Mesodermal cell (in vitro differentiated cells): ENCODE results near the gene DIP2C.

Source experiments
- H3K27ac ChIP-seq: 2 replicates; pipeline ENCODE4 v1.7.0; 2013; ENCODE audit warnings: mild to moderate bottlenecking, low read depth, low read length, moderate library complexity; ENCODE audit not compliant: severe bottlenecking
- H3K36me3 ChIP-seq: 2 replicates; pipeline ENCODE4 v1.7.1; 2013; ENCODE audit warnings: mild to moderate bottlenecking, low read length, moderate library complexity; ENCODE audit not compliant: control insufficient read depth, insufficient read depth
- H3K4me1 ChIP-seq: one replicate; pipeline ENCODE4 v1.7.1; 2013; ENCODE audit warnings: mild to moderate bottlenecking, low read length; ENCODE audit not compliant: insufficient read depth, control insufficient read depth, poor library complexity, severe bottlenecking
- H3K4me3 ChIP-seq: 2 replicates; pipeline ENCODE4 v1.7.0; 2013; ENCODE audit warnings: low read length, control low read depth, mild to moderate bottlenecking; ENCODE audit not compliant: insufficient read depth, poor library complexity, severe bottlenecking; ENCODE audit errors: extremely low read depth
- H3K9me3 ChIP-seq: 2 replicates; pipeline ENCODE4 v1.7.1; 2013; ENCODE audit warnings: mild to moderate bottlenecking, low read length, moderate library complexity; ENCODE audit not compliant: control insufficient read depth
- WGBS, 2 experiments: methylation state at CpG; one replicate each; pipeline ENCODE4 v1.1.5; 2013; ENCODE audit warnings: missing lambda C conversion rate in 2 of 2; ENCODE audit not compliant: insufficient coverage in 2 of 2; 5-methylcytosine and 5-hydroxymethylcytosine counted together

DIP2C gene

DNA sequence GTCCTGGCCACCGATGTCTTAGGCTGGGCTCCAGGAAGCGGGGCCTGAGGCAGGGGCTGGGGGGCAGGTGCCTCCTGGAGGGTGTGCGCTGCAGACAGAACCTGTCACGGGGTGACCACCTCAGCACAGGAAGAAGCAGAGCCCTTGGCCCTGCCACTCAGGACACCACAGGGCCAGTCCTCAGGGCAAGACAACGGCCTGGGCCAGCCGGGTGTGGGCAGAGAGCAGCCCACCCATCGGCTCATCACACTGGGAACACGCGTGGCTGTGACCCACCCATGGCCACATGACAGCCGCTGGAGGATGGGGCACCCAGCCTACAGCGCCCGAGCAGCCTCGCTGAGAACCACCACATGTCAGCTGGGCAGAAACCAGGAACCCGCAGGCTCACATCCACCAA is 5.9 kb upstream of the DIP2C start:
- no peak overlapping the region for H3K27ac ChIP-seq
- H3K9me3 ChIP-seq = no peaks in the 10 kb centered on the region
- H3K36me3 ChIP-seq = no peaks in the 10 kb centered on the region
- WGBS, 2 experiments = 94 to 96% methylated on average over 14 of the region's 14 CpGs
- peaks cover 9% of the 10 kb centered on the region for H3K4me1 ChIP-seq
- no peak overlapping the region for H3K4me3 ChIP-seq

GRCh38 chr10:693506-693905 is 4.0 kb upstream of the DIP2C start:
- 55 to 66% methylated on average over 5 to 6 of the region's 7 CpGs for WGBS, 2 experiments
- Histone ChIP-seq H3K27ac (no peak overlapping the region), H3K4me3 (no peak overlapping the region), H3K36me3 (no peaks in the 10 kb centered on the region), H3K4me1 (peaks cover 9% of the 10 kb centered on the region), H3K9me3 (no peaks in the 10 kb centered on the region)

DNA sequence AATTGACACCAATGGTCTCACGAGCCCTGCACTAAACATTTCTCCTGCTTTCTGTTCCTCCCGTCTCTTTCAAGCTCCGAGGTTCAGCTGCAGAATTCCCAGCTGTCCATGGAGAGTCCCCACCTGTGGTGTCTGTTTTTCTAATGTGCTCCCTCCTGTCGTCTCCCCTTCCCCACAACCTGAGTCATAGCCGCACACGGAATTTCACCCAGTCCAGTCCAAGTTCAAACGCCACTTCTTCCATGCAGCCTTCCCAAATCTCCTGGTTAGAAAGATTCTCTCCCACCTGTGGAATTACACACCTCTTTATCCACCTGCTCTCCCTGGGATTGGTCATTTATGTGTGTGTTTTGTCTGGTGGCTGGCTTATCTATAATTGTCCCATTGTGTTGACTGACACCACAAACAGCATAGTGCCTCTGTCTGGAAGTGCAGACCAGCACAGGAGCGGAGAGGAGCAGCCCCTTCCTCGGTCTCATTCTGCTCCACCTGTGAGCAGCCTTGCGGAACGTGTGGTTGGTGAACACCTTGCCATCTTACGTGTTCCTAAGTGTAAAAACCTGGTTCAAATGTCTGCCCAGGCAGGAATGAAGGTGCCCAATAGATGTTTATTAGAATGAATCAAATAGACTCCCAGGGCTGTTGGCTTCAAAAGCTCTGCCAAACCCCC is 3.3 kb upstream of the DIP2C start:
- H3K4me3 ChIP-seq = no peak overlapping the region
- WGBS, 2 experiments = 90 to 92% methylated on average over 10 to 12 of the region's 12 CpGs
- peaks cover 9% of the 10 kb centered on the region for H3K4me1 ChIP-seq
- H3K27ac ChIP-seq = no peak overlapping the region
- no peaks in the 10 kb centered on the region for H3K36me3 ChIP-seq
- no peaks in the 10 kb centered on the region for H3K9me3 ChIP-seq

DNA sequence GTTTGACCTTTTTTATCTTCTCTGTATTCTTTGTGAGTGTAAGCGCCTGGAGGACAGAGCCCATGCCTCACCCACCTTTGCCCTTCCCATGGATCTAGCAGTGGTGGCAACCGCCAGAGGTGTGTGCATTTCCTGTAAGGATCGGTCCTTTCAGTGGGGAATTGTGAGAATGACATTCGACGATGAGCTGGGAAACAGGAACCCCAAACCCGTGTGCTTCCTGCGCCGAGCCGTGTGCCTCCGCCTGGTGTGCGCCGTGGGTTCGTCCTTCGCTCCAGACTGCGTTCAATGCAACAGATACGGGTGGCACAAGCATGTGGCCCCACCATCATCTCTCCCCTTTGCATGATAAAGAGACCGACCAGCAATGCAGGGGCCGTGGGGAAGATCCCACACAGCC is 1.7 kb upstream of the DIP2C start:
- Histone ChIP-seq H3K4me3 (no peak overlapping the region), H3K27ac (no peak overlapping the region), H3K36me3 (no peaks in the 10 kb centered on the region), H3K4me1 (peaks cover 9% of the 10 kb centered on the region), H3K9me3 (no peaks in the 10 kb centered on the region)
- 94 to 95% methylated on average over 18 of the region's 18 CpGs for WGBS, 2 experiments

DNA sequence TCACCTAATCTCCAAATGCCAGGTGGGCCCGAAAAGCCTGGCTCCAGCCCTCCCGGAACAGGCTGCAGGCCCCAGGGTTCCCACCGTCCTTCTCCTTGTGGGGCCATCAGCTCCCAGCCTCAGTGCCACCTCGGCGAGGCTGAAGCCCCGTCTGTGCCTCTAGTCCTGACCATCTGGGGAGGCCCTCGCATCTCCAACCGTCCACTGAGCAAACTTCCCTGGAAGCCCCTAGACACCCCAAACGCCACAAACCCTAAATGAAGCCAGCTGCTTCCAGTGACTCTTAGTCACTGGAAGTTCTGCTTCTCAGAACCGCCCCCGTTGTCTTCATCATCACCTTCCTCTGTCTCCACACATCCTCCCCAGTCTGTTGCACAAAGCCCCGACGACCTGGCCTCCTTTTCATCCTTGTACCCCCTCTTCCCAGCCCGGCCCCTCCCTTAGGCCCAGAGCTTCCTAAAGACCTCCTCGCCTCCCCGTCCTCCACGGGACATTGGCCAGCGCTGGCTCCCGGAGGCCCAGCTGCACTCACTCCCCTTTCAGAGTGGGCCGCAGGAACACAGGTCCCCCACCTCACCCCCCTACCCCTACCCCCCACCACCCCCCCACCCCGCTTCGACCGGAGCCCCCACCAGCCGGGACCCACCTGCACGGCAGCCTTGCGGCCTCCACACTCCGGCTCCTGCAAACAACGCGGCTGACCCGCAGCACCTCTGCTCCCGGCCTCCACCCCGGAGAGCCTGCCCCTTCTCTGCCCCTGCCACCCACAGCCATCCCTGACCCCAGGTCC is 1.1 kb upstream of the DIP2C start:
- H3K4me1 ChIP-seq = peaks cover 9% of the 10 kb centered on the region
- H3K27ac ChIP-seq = peak overlapping the region; percentile 62
- no peaks in the 10 kb centered on the region for H3K9me3 ChIP-seq
- peak overlapping the region; percentile 35 for H3K4me3 ChIP-seq
- no peaks in the 10 kb centered on the region for H3K36me3 ChIP-seq
- 83 to 86% methylated on average over 18 to 23 of the region's 32 CpGs for WGBS, 2 experiments

- Histone ChIP-seq H3K4me1 (peaks cover 12% of the 10 kb centered on the region), H3K36me3 (no peaks in the 10 kb centered on the region), H3K4me3 (peak overlapping the region; percentile 74), H3K27ac (peak overlapping the region; percentile 79), H3K9me3 (no peaks in the 10 kb centered on the region)
- 0% methylated on average over 8 to 29 of the region's 42 CpGs for WGBS, 2 experiments
Measured at GRCh38 chr10:689121-689451, 382 bp downstream of the DIP2C start.

GRCh38 chr10:688312-689120 is 952 bp downstream of the DIP2C start:
- H3K4me3 ChIP-seq = peak overlapping the region; percentile 74
- H3K27ac ChIP-seq = peak overlapping the region; percentile 79
- H3K9me3 ChIP-seq = no peaks in the 10 kb centered on the region
- peaks cover 16% of the 10 kb centered on the region for H3K4me1 ChIP-seq
- WGBS, 2 experiments = 3 to 8% methylated on average over 27 to 50 of the region's 57 CpGs
- no peaks in the 10 kb centered on the region for H3K36me3 ChIP-seq

GRCh38 chr10:687583-688311 is 1.7 kb downstream of the DIP2C start:
- peaks cover 13% of the 10 kb centered on the region for H3K4me1 ChIP-seq
- no peaks in the 10 kb centered on the region for H3K36me3 ChIP-seq
- no peaks in the 10 kb centered on the region for H3K9me3 ChIP-seq
- peak overlapping the region; percentile 74 for H3K4me3 ChIP-seq
- H3K27ac ChIP-seq = no peak overlapping the region
- 84 to 96% methylated on average over 14 to 15 of the region's 21 CpGs for WGBS, 2 experiments

GRCh38 chr10:686155-686931 is 3.1 kb downstream of the DIP2C start:
- WGBS, 2 experiments = 93 to 99% methylated on average over 12 to 18 of the region's 19 CpGs
- Histone ChIP-seq H3K9me3 (no peaks in the 10 kb centered on the region), H3K36me3 (peaks cover 6% of the 10 kb centered on the region), H3K27ac (no peak overlapping the region), H3K4me3 (no peak overlapping the region), H3K4me1 (peaks cover 13% of the 10 kb centered on the region)

DNA sequence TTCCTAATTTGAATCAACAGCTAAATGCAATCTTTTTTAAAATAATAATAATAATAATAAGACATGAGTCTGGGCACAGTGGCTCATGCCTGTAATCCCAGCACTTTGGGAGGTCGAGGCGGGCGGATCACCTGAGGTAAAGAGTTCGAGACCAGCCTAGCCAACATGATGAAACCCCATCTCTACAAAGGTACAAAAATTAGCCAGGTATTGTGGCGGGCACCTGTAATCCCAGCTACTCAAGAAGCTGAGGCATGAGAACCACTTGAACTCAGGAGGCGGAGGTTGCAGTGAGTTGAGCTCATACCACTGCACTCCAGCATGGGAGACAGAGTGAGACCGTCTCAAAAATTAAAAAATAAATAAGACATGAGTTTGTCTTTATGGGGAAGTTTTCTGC is 3.9 kb downstream of the DIP2C start:
- peaks cover 13% of the 10 kb centered on the region for H3K4me1 ChIP-seq
- no peaks in the 10 kb centered on the region for H3K9me3 ChIP-seq
- 79 to 97% methylated on average over 4 to 6 of the region's 7 CpGs for WGBS, 2 experiments
- H3K27ac ChIP-seq = no peak overlapping the region
- H3K36me3 ChIP-seq = peaks cover 7% of the 10 kb centered on the region
- no peak overlapping the region for H3K4me3 ChIP-seq
